Fibroblast of lung (primary cell): ENCODE measurements around the gene TMSB4X.

Experiments
- CTCF ChIP-seq, 2 donors: IDR thresholded peaks in 1 of 2; conservative IDR thresholded peaks in 1 of 2; 1 replicate in 1 of 2; 2 replicates in 1 of 2; pipeline ENCODE4 v1.5.1; 2011 to 2012; ENCODE audit warnings: low read length in 2 of 2, control low read depth in 1 of 2, inconsistent platforms in 1 of 2, low read depth in 1 of 2, mild to moderate bottlenecking in 1 of 2
- EZH2 ChIP-seq: IDR thresholded peaks from 2 replicates; pipeline ENCODE4 v1.5.1; 2012; ENCODE audit warnings: low read length, control low read depth, mild to moderate bottlenecking; ENCODE audit errors: missing control alignments

DNA sequence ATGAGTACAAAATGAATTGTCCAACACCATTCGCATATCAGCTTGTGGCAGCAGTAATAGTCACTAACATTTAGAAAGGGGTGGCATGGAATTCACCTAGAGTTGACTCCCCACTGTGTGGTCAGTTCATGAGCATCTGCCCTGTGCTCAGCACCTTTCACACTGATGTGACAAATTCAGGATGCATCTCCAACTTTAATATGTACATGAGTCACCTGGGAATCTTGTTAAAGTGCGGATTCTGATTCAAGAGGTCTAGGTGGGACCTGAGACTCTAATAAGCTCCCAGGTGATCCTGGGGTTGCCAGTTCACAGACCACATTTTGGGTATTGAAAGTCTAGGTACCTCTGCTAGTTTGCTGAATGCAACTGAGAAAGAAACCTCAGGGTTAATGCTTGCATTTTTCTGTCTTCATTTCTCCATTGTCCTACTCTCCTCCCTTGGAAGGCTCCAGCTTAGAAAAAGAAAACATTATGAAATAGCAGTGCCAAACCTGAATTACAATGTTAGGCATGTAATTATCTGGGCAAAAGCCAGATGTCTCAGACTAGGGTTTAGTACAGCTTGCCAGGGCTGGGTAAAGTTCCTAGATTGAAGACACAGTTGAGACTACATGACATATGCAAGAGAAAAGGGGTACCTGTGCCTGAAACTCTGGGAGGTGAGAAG, 32.7 kb downstream of the TMSB4X start:
- TF ChIP-seq CTCF (conservative IDR thresholded peaks at IDR 0.05 in 1 of 2, IDR thresholded peaks at IDR 0.05 in 1 of 2; ENCODE audit: low read depth in 1 of 2, low read length in 2 of 2) = no peak
- TF ChIP-seq EZH2 = no peak
